ENCODE measurements around the gene NRIP2. TPM values are rescaled to one million over a fixed set of nuclear protein-coding genes. Genes with fewer than 3 reads are reported as not detected.

NRIP2 gene
- total and polyA plus RNA-seq, 5 donors = 1.5 to 3.0 (median 2.0) TPM

DNA sequence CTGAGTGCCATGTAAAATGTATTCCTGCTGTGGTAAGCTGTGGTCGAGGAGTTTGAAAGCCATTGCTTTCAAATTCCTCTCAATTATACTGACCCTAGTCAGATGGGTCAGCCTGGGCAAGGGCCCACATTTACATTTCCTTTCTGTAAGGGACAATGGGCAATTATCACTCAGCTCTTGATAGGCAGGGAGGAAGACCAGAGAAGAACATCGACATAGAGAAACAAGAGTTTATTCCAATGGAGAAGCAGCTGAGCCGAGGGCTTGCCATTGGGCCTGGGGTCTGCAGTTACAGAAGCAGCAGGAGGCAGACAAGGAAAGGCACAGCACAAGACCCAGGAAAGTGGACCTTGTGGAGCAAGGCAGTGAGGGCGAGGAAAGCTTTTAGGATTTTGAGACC is 9.7 kb downstream of the NRIP2 start:
- H3K4me1 ChIP-seq (ENCODE audit: control insufficient read depth, insufficient read depth, low read length) = no peaks in the 10 kb centered on the region
- no peaks in the 10 kb centered on the region for H3K9me3 ChIP-seq (ENCODE audit: control insufficient read depth, low read length)
- H3K27ac ChIP-seq (ENCODE audit: low read length) = no peak overlapping the region
- 80% methylated on average over 4 of the region's 4 CpGs for WGBS
- no peaks in the 10 kb centered on the region for H3K27me3 ChIP-seq (ENCODE audit: control insufficient read depth, insufficient read depth)
- intact Hi-C loops (cut with DNase I) = no loop called here
- no peak for ATAC-seq
- DNase-seq = no peak
- no peak overlapping the region for H3K4me3 ChIP-seq (ENCODE audit: low read length)

DNA sequence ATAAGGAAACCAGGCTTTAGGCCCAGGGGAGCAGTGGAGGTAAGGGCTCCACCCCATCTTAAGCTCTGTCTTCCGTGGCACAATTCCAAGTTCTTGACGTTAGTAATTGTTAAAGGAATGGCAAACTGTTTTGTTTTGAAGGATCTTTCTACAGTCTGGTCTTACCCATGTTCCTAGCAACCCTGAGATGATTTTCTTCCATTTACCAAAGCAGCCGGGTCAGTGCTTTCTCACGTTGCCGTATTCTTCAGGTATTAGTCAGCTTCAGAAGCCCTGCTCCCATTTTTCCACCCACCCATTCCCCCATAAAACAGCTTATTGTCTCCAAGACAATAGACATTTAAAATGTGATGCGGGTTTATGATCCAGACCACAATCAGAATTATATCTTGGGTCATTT is 10.3 kb downstream of the NRIP2 start:
- H3K4me1 ChIP-seq (ENCODE audit: control insufficient read depth, insufficient read depth, low read length) = no peaks in the 10 kb centered on the region
- no peaks in the 10 kb centered on the region for H3K27me3 ChIP-seq (ENCODE audit: control insufficient read depth, insufficient read depth)
- 81% methylated on average over 6 of the region's 6 CpGs for WGBS
- DNase-seq (no peak), ATAC-seq (no peak)
- intact Hi-C loops (cut with DNase I) = no loop called here
- no peak overlapping the region for H3K4me3 ChIP-seq (ENCODE audit: low read length)
- no peak overlapping the region for H3K27ac ChIP-seq (ENCODE audit: low read length)
- H3K9me3 ChIP-seq (ENCODE audit: control insufficient read depth, low read length) = no peaks in the 10 kb centered on the region

DNA sequence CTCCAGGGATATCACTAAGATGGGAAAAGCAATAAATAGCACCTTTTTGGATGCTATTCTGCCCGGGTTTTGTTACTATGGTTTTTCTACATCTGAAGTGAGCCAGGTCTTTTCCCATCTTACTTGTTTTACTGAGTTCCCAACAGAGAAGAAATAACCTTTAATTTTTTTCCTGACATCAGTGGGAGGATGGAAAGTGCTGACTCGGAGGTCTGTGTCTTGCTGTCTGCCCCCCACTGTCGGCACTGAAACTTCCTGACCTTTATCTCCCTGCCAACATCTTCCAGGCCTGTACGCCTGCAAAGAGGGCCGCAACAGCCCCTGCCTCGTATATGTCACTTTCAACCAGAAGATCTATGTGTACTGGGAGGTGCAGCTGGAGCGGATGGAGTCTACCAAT is 11.4 kb downstream of the NRIP2 start:
- no peaks in the 10 kb centered on the region for H3K27me3 ChIP-seq (ENCODE audit: control insufficient read depth, insufficient read depth)

GRCh38 chr12:2820432-2820831 is 14.4 kb downstream of the NRIP2 start:
- no peak for DNase-seq
- intact Hi-C loops (cut with DNase I) = no loop called here
- no peak overlapping the region for H3K27ac ChIP-seq (ENCODE audit: low read length)
- 81% methylated on average over 9 of the region's 9 CpGs for WGBS
- H3K4me1 ChIP-seq (ENCODE audit: control insufficient read depth, insufficient read depth, low read length) = no peaks in the 10 kb centered on the region
- H3K4me3 ChIP-seq (ENCODE audit: low read length) = no peak overlapping the region
- H3K9me3 ChIP-seq (ENCODE audit: control insufficient read depth, low read length) = no peaks in the 10 kb centered on the region
- H3K27me3 ChIP-seq (ENCODE audit: control insufficient read depth, insufficient read depth) = no peaks in the 10 kb centered on the region
- ATAC-seq = no peak

More for the DNA sequence above, 11.4 kb downstream of the NRIP2 start:
- Histone ChIP-seq H3K4me1 (ENCODE audit: control insufficient read depth, insufficient read depth, low read length) (no peaks in the 10 kb centered on the region), H3K9me3 (ENCODE audit: control insufficient read depth, low read length) (no peaks in the 10 kb centered on the region), H3K4me3 (ENCODE audit: low read length) (no peak overlapping the region), H3K27ac (ENCODE audit: low read length) (no peak overlapping the region)
- ATAC-seq = no peak
- DNase-seq = no peak
- WGBS = 69% methylated on average over 7 of the region's 7 CpGs
- intact Hi-C loops (cut with DNase I) = no loop called here

- WGBS = 93% methylated on average over 15 of the region's 15 CpGs
- Histone ChIP-seq H3K4me1 (ENCODE audit: control insufficient read depth, insufficient read depth, low read length) (no peaks in the 10 kb centered on the region), H3K9me3 (ENCODE audit: control insufficient read depth, low read length) (no peaks in the 10 kb centered on the region), H3K27me3 (ENCODE audit: control insufficient read depth, insufficient read depth) (no peaks in the 10 kb centered on the region), H3K4me3 (ENCODE audit: low read length) (no peak overlapping the region), H3K27ac (ENCODE audit: low read length) (no peak overlapping the region)
- DNase-seq (no peak), ATAC-seq (no peak)
- intact Hi-C loops (cut with DNase I) = no loop called here
Measured at GRCh38 chr12:2819810-2820209, 15.0 kb downstream of the NRIP2 start.

DNA sequence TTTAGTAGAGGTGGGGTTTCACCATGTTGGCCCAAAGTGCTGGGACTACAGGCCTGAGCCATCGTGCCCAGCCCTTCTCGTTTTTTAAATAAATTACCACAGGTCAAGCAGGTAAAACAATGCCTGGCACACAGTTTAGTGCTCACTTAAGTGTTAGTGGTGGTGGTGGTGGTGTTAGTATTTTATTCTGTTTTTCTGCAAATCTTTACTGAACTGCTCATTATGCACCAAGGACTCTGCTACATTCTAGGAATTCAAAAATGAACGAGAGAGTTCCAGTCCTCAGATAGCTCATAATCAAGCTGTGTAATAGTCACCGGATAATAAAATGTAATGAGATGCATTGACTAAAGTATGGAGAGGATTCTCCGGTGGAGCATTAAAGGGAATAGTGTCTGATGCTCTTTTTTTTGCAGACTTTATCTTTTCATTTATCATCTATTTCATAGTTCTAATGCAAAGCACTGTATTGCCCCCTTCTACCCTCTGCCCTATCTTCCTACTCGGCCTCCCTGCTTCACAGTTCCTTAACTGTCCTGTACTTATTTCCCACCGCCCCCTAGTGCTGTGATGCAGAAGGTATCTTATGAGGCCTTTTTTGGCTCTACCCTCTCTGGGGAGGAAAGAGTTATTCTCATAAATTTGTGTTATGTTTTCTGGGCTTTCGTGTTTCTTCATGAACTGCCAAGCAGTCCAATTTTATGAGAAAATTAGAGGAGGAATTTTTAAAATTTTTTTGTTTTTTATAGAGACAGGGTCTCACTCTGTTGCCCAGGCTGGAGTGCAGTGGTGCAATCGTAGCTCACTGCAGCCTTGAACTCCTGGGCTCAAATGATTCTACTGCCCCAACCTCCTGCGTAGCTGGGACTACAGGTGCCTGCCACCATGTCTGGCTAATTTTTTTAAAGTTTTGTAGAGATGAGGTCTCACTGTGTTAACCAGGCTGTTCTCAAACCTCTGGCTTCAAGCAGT is 21.3 kb downstream of the NRIP2 start:
- Histone ChIP-seq H3K27me3 (ENCODE audit: control insufficient read depth, insufficient read depth) (no peaks in the 10 kb centered on the region), H3K4me3 (ENCODE audit: low read length) (peak overlapping the region; percentile 58), H3K27ac (ENCODE audit: low read length) (peak overlapping the region; percentile 83), H3K9me3 (ENCODE audit: control insufficient read depth, low read length) (no peaks in the 10 kb centered on the region), H3K4me1 (ENCODE audit: control insufficient read depth, insufficient read depth, low read length) (no peaks in the 10 kb centered on the region)
- 16% methylated on average over 10 of the region's 10 CpGs for WGBS
- DNase-seq = peak in 1 of 3 donors; percentile 44
- intact Hi-C loops (cut with DNase I) = no loop called here
- peak; percentile 42 to 52 for ATAC-seq

GRCh38 chr12:2812290-2813213 is 22.3 kb downstream of the NRIP2 start, which contains the start of gene ITFG2:
Gene ITFG2 (plus strand): TSS chr12:2812668. CDS start chr12:2812761, 93 bp downstream.
- ATAC-seq (peak; percentile 99), DNase-seq (peak; percentile 99 to 100 (median 99))
- under 1% methylated on average over 48 of the region's 48 CpGs for WGBS
- Histone ChIP-seq H3K27ac (ENCODE audit: low read length) (peak within 1 kb of the TSS; percentile 83), H3K4me3 (ENCODE audit: low read length) (peak within 1 kb of the TSS; percentile 58), H3K27me3 (ENCODE audit: control insufficient read depth, insufficient read depth) (no peaks in the 10 kb centered on the region), H3K9me3 (ENCODE audit: control insufficient read depth, low read length) (no peaks in the 10 kb centered on the region), H3K4me1 (ENCODE audit: control insufficient read depth, insufficient read depth, low read length) (no peaks in the 10 kb centered on the region)
- intact Hi-C loops (cut with DNase I) = no loop called here

DNA sequence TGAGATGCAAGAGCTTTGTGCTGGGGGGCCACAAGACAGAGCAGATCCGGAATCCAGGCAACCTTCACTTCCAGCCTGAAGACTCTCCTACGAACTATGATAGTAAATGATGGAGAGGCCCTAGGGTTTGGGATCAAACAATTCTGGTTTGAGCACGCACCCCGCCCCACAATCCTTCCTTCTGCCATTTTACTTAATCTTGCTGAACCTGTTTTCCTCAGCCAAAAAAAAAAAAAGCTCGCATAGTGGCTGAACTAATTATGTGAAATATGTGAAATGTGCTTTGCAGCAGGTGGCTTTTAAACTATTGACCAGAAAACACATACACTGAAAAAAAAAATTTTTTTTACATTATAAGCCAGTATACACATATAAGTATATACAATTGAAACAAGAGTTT is 23.0 kb downstream of the NRIP2 start:
- Histone ChIP-seq H3K4me1 (ENCODE audit: control insufficient read depth, insufficient read depth, low read length) (no peaks in the 10 kb centered on the region), H3K9me3 (ENCODE audit: control insufficient read depth, low read length) (no peaks in the 10 kb centered on the region), H3K4me3 (ENCODE audit: low read length) (peak overlapping the region; percentile 54), H3K27me3 (ENCODE audit: control insufficient read depth, insufficient read depth) (no peaks in the 10 kb centered on the region), H3K27ac (ENCODE audit: low read length) (no peak overlapping the region)
- no peak for DNase-seq
- 83% methylated on average over 5 of the region's 5 CpGs for WGBS
- intact Hi-C loops (cut with DNase I) = no loop called here
- no peak for ATAC-seq

DNA sequence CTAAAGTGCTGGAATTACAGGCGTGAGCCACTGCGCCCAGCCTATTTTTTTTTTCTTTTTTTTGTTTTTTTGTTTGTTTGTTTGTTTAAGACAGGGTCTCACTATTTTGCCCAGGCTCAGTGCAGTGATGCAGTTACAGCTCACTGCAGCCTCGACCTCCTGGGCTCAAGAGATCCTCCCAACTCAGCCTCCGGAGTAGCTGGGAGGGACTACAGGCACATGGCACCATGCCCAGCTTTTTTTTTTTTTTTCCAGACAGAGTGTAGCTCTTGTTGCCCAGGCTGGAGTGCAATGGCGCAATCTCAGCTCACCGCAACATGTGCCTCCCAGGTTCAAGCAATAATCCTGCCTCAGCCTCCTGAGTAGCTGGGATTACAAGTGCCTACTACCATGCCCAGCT is 28.1 kb downstream of the NRIP2 start:
- WGBS = 95% methylated on average over 6 of the region's 6 CpGs
- Histone ChIP-seq H3K27me3 (ENCODE audit: control insufficient read depth, insufficient read depth) (no peaks in the 10 kb centered on the region), H3K4me3 (ENCODE audit: low read length) (no peak overlapping the region), H3K4me1 (ENCODE audit: control insufficient read depth, insufficient read depth, low read length) (no peaks in the 10 kb centered on the region), H3K27ac (ENCODE audit: low read length) (no peak overlapping the region), H3K9me3 (ENCODE audit: control insufficient read depth, low read length) (no peaks in the 10 kb centered on the region)
- DNase-seq (no peak), ATAC-seq (no peak)
- intact Hi-C loops (cut with DNase I) = no loop called here

DNA sequence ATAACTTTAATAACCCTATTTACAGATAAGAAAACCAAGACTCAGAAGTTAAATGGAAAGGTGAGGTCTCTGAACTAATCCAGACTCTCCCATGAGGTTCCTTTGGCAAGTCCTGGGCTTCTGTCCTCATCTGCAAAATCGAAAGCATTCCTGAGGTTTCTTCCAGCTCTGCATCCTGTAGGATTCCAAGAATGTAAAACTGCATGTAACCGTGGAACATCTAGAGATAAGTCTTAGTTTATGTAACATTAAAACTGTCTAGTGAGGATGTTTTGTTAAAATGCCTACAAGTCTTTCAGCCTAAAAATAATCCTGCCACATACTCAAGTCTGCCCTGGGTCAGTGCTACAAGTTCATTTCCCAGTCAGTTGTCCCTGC is 29.7 kb downstream of the NRIP2 start:
- WGBS = 36% methylated on average over 2 of the region's 2 CpGs
- no peak for ATAC-seq

More for the DNA sequence above, 29.7 kb downstream of the NRIP2 start:
- no peaks in the 10 kb centered on the region for H3K27me3 ChIP-seq (ENCODE audit: control insufficient read depth, insufficient read depth)
- peaks cover 3% of the 10 kb centered on the region for H3K4me1 ChIP-seq (ENCODE audit: control insufficient read depth, insufficient read depth, low read length)
- no peaks in the 10 kb centered on the region for H3K9me3 ChIP-seq (ENCODE audit: control insufficient read depth, low read length)
- intact Hi-C loops (cut with DNase I) = no loop called here
- H3K4me3 ChIP-seq (ENCODE audit: low read length) = no peak overlapping the region
- no peak overlapping the region for H3K27ac ChIP-seq (ENCODE audit: low read length)
- no peak for DNase-seq

Measured in right cardiac atrium (tissue), 5 donors.